ENCODE measurements around the gene GDI2. TPM values are rescaled to one million over a fixed set of nuclear protein-coding genes. Genes with fewer than 3 reads are reported as not detected.
A peak's percentile ranks its signal among the peaks of the same experiment; 100 is the strongest.
"Not testable (repeated sequence)": the region's sequence is repeated elsewhere in the genome, so short reads cannot be mapped to it uniquely, and the experiment has no call there.

GDI2 gene
- total RNA-seq, 1 experiment from 2014 or later = 321 TPM

DNA sequence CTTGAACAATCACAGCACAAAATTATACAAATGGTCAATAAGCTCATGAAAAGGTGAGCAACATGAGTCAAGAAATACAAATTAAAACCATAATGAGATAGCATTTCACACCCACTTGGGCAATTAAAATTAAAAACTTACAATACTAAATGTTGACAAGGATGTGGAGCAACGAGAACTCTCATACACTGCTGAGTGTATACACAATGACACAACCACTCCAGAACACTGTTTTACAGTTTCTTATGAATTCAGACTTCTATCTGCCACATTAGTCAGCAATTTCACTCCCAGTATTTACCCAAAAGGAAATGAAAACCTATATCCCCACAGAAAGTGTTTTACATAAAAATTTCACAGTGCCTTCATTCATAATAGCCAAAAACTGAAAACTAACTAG lies 31.1 kb downstream of the GDI2 start (continued):
- TF ChIP-seq, protein P1, sequence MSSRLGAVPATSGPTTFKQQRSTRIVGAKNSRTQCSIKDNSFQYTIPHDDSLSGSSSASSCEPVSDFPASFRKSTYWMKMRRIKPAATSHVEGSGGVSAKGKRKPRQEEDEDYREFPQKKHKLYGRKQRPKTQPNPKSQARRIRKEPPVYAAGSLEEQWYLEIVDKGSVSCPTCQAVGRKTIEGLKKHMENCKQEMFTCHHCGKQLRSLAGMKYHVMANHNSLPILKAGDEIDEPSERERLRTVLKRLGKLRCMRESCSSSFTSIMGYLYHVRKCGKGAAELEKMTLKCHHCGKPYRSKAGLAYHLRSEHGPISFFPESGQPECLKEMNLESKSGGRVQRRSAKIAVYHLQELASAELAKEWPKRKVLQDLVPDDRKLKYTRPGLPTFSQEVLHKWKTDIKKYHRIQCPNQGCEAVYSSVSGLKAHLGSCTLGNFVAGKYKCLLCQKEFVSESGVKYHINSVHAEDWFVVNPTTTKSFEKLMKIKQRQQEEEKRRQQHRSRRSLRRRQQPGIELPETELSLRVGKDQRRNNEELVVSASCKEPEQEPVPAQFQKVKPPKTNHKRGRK (CRISPR knock-in tag; IDR thresholded peaks at IDR 0.05; ENCODE audit: borderline replicate concordance) = no peak
- TF ChIP-seq, protein P2, sequence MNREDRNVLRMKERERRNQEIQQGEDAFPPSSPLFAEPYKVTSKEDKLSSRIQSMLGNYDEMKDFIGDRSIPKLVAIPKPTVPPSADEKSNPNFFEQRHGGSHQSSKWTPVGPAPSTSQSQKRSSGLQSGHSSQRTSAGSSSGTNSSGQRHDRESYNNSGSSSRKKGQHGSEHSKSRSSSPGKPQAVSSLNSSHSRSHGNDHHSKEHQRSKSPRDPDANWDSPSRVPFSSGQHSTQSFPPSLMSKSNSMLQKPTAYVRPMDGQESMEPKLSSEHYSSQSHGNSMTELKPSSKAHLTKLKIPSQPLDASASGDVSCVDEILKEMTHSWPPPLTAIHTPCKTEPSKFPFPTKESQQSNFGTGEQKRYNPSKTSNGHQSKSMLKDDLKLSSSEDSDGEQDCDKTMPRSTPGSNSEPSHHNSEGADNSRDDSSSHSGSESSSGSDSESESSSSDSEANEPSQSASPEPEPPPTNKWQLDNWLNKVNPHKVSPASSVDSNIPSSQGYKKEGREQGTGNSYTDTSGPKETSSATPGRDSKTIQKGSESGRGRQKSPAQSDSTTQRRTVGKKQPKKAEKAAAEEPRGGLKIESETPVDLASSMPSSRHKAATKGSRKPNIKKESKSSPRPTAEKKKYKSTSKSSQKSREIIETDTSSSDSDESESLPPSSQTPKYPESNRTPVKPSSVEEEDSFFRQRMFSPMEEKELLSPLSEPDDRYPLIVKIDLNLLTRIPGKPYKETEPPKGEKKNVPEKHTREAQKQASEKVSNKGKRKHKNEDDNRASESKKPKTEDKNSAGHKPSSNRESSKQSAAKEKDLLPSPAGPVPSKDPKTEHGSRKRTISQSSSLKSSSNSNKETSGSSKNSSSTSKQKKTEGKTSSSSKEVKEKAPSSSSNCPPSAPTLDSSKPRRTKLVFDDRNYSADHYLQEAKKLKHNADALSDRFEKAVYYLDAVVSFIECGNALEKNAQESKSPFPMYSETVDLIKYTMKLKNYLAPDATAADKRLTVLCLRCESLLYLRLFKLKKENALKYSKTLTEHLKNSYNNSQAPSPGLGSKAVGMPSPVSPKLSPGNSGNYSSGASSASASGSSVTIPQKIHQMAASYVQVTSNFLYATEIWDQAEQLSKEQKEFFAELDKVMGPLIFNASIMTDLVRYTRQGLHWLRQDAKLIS (CRISPR knock-in tag; IDR thresholded peaks at IDR 0.05; ENCODE audit: borderline replicate concordance) = no peak
- TF ChIP-seq, protein P3, sequence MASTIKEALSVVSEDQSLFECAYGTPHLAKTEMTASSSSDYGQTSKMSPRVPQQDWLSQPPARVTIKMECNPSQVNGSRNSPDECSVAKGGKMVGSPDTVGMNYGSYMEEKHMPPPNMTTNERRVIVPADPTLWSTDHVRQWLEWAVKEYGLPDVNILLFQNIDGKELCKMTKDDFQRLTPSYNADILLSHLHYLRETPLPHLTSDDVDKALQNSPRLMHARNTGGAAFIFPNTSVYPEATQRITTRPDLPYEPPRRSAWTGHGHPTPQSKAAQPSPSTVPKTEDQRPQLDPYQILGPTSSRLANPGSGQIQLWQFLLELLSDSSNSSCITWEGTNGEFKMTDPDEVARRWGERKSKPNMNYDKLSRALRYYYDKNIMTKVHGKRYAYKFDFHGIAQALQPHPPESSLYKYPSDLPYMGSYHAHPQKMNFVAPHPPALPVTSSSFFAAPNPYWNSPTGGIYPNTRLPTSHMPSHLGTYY (CRISPR knock-in tag; IDR thresholded peaks at IDR 0.05) = no peak
- TF ChIP-seq, protein P4, sequence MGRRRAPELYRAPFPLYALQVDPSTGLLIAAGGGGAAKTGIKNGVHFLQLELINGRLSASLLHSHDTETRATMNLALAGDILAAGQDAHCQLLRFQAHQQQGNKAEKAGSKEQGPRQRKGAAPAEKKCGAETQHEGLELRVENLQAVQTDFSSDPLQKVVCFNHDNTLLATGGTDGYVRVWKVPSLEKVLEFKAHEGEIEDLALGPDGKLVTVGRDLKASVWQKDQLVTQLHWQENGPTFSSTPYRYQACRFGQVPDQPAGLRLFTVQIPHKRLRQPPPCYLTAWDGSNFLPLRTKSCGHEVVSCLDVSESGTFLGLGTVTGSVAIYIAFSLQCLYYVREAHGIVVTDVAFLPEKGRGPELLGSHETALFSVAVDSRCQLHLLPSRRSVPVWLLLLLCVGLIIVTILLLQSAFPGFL (CRISPR knock-in tag; IDR thresholded peaks at IDR 0.05; ENCODE audit: borderline replicate concordance) = no peak
- TF ChIP-seq OVOL2 (CRISPR knock-in tag; IDR thresholded peaks at IDR 0.05; ENCODE audit: borderline replicate concordance) (no peak), ELF4 (CRISPR knock-in tag; IDR thresholded peaks at IDR 0.05; ENCODE audit: low read depth) (no peak), ZNF121 (CRISPR knock-in tag; IDR thresholded peaks at IDR 0.05) (no peak)
- TF ChIP-seq, protein P5, sequence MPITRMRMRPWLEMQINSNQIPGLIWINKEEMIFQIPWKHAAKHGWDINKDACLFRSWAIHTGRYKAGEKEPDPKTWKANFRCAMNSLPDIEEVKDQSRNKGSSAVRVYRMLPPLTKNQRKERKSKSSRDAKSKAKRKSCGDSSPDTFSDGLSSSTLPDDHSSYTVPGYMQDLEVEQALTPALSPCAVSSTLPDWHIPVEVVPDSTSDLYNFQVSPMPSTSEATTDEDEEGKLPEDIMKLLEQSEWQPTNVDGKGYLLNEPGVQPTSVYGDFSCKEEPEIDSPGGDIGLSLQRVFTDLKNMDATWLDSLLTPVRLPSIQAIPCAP (CRISPR knock-in tag; IDR thresholded peaks at IDR 0.05) = no peak

DNA sequence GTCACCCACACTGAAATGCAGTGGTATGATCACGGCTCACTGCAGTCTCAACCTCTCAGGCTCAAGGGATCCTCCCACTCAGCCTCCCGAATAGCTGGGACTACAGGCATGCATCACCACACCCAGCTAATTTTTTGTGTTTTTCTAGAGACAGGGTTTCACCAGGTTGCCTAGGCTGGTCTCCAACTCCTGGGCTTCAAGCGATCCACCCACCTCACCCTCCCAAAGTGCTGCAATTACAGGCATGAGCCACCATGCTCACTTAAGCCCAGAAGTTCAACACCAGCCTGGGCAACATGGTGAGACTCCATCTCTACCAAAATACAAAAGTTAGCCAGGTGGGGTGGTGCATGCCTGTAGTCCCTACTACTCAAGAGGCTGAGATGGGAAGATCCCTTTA lies 33.5 kb downstream of the GDI2 start:
- POLR2A ChIA-PET = no interaction called here
- Mint-ChIP-seq H3K27ac (0 out of 2 replicates have a peak overlapping the region, but pooled peaks have one; percentile 63), H3K27me3 (ENCODE audit: low read depth) (no peaks in the 10 kb centered on the region), H3K4me3 (no peak overlapping the region), H3K36me3 (peaks cover 64% of the 10 kb centered on the region), H3K9me3 (no peaks in the 10 kb centered on the region), H3K4me1 (peaks cover 16% of the 10 kb centered on the region)
- CTCF ChIA-PET = interaction anchor here (0.6 kb wide), 1 partner anchor 55 kb away, joined by 3 read pairs; no protein-coding TSS in a partner anchor
- TF ChIP-seq, protein P6, sequence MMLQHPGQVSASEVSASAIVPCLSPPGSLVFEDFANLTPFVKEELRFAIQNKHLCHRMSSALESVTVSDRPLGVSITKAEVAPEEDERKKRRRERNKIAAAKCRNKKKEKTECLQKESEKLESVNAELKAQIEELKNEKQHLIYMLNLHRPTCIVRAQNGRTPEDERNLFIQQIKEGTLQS (CRISPR knock-in tag; conservative IDR thresholded peaks at IDR 0.05) = no peak
- TF ChIP-seq ZNF396 (CRISPR knock-in tag; IDR thresholded peaks at IDR 0.05; ENCODE audit: borderline replicate concordance) = no peak
- TF ChIP-seq, protein P2 (CRISPR knock-in tag; IDR thresholded peaks at IDR 0.05; ENCODE audit: borderline replicate concordance) = no peak
- ATAC-seq = peak; percentile 49
- no peak for DNase-seq (ENCODE audit: low spot score)

DNA sequence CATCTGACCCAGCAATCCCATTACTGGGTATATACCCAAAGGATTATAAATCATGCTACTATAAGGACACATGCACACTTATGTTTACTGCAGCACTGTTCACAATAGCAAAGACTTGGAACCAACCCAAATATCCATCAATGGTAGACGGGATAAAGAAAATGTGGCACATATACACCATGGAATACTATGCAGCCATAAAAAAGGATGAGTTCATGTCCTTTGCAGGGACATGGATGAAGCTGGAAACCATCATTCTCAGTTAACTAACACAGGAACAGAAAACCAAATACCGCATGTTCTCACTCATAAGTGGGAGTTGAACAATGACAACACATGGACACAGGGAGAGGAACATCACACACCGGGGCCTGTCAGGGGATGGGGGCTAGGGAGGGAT lies 35.5 kb downstream of the GDI2 start:
- H3K27me3 Mint-ChIP-seq (ENCODE audit: low read depth); H3K4me3 Mint-ChIP-seq; POLR2A ChIA-PET; DNase-seq (ENCODE audit: low spot score); ATAC-seq; H3K9me3 Mint-ChIP-seq; CTCF ChIA-PET: not testable (repeated sequence)
- peak overlapping the region; percentile 27; the same call in 1 of the 2 replicates for H3K27ac Mint-ChIP-seq
- peaks cover 21% of the 10 kb centered on the region for H3K4me1 Mint-ChIP-seq
- peaks cover 64% of the 10 kb centered on the region for H3K36me3 Mint-ChIP-seq
